Kasumi-1 (cell line): Measurements from ENCODE around the gene MRPS2.
"Not testable (repeated sequence)": the region's sequence is repeated elsewhere in the genome, so short reads cannot be mapped to it uniquely, and the experiment has no call there.

Source experiments
- DNase-seq, 2 experiments: peaks; one replicate each; lab custom pipeline; 2025; lab: John Stamatoyannopoulos, UW

The MRPS2 gene

GRCh38 chr9:135499326-135500070 lies 984 bp upstream of the MRPS2 start:
- DNase-seq, result peak; percentile 69 to 75

GRCh38 chr9:135500071-135500524 lies 384 bp upstream of the MRPS2 start:
- DNase-seq, result peak in 1 of 2 experiments; percentile 28

- DNase-seq, result no peak
Measured at GRCh38 chr9:135501261-135502167, 1.0 kb downstream of the MRPS2 start.

- no peak for DNase-seq
Measured at GRCh38 chr9:135502168-135502872, 1.8 kb downstream of the MRPS2 start.

- no peak for DNase-seq
Measured at GRCh38 chr9:135502873-135503321, 2.4 kb downstream of the MRPS2 start.

GRCh38 chr9:135503371-135504261 lies 3.1 kb downstream of the MRPS2 start:
- DNase-seq, result no peak

GRCh38 chr9:135504262-135505243 lies 4.1 kb downstream of the MRPS2 start:
- peak; percentile 42 to 48 for DNase-seq

GRCh38 chr9:135505406-135506187 lies 5.1 kb downstream of the MRPS2 start:
- no peak for DNase-seq

GRCh38 chr9:135506327-135507103 lies 6.0 kb downstream of the MRPS2 start:
- no peak for DNase-seq

- no peak for DNase-seq
Measured at GRCh38 chr9:135507104-135508035, 6.9 kb downstream of the MRPS2 start.

GRCh38 chr9:135508211-135508820 lies 7.8 kb downstream of the MRPS2 start:
- no peak for DNase-seq

- DNase-seq, result no peak
Measured at GRCh38 chr9:135509458-135509857, 9.0 kb downstream of the MRPS2 start.

GRCh38 chr9:135512241-135512603 lies 11.7 kb downstream of the MRPS2 start:
- no peak for DNase-seq

GRCh38 chr9:135512904-135513303 lies 12.4 kb downstream of the MRPS2 start:
- no peak for DNase-seq

- DNase-seq, result no peak
Measured at GRCh38 chr9:135513351-135513846, 12.9 kb downstream of the MRPS2 start.

- DNase-seq, result not testable (repeated sequence)
Measured at GRCh38 chr9:135513906-135514305, 13.4 kb downstream of the MRPS2 start.
